ENCODE measurements around the gene CBL.
"Not testable (repeated sequence)": the region's sequence is repeated elsewhere in the genome, so short reads cannot be mapped to it uniquely, and the experiment has no call there.

The CBL gene

GRCh38 chr11:119205574-119206510 is at the start of gene CBL:
Gene CBL (plus strand): TSS chr11:119206339. CDS start chr11:119206418, 79 bp downstream.
- DNase-seq: peak; percentile 91

GRCh38 chr11:119156496-119156895 is 49.6 kb upstream of the CBL start:
- DNase-seq: no peak

- DNase-seq: no peak
Measured at GRCh38 chr11:119157063-119157462, 49.1 kb upstream of the CBL start.

- no peak for DNase-seq
Measured at GRCh38 chr11:119158467-119158866, 47.7 kb upstream of the CBL start.

GRCh38 chr11:119160151-119160550 is 46.0 kb upstream of the CBL start:
- DNase-seq: no peak

- no peak for DNase-seq
Measured at GRCh38 chr11:119161871-119162270, 44.3 kb upstream of the CBL start.

GRCh38 chr11:119166368-119167076 is 39.6 kb upstream of the CBL start:
- no peak for DNase-seq

- not testable (repeated sequence) for DNase-seq
Measured at GRCh38 chr11:119167077-119167458, 39.1 kb upstream of the CBL start.

- DNase-seq: no peak
Measured at GRCh38 chr11:119167933-119168332, 38.2 kb upstream of the CBL start.

- peak; percentile 77 for DNase-seq
Measured at GRCh38 chr11:119168471-119169281, 37.5 kb upstream of the CBL start, which contains the start of gene NLRX1. Gene NLRX1 (plus strand): TSS chr11:119168725. CDS start chr11:119171404, 2,679 bp downstream.

GRCh38 chr11:119169282-119169719 is 36.8 kb upstream of the CBL start:
- no peak for DNase-seq

- DNase-seq: no peak
Measured at GRCh38 chr11:119172513-119172912, 33.6 kb upstream of the CBL start.

GRCh38 chr11:119173453-119173852 is 32.7 kb upstream of the CBL start:
- no peak for DNase-seq

GRCh38 chr11:119175493-119176077 is 30.6 kb upstream of the CBL start:
- peak; percentile 59 for DNase-seq

GRCh38 chr11:119178166-119178680 is 27.9 kb upstream of the CBL start:
- DNase-seq: no peak

GRCh38 chr11:119179342-119179741 is 26.8 kb upstream of the CBL start:
- DNase-seq: no peak

- DNase-seq: no peak
Measured at GRCh38 chr11:119179983-119180382, 26.2 kb upstream of the CBL start.

- DNase-seq: no peak
Measured at GRCh38 chr11:119180729-119181676, 25.1 kb upstream of the CBL start.

- DNase-seq: no peak
Measured at GRCh38 chr11:119181677-119182412, 24.3 kb upstream of the CBL start.

GRCh38 chr11:119184399-119184798 is 21.7 kb upstream of the CBL start:
- DNase-seq: not testable (repeated sequence)
